HG02970 (cell line): ENCODE data around the gene TBXT.

Experiments used
- ATAC-seq: cut with Tn5 transposase; IDR thresholded peaks from one replicate; pipeline ENCODE4 v1.9.1; 2021; ENCODE audit warnings: mild to moderate bottlenecking, moderate library complexity, moderate number of reproducible peaks; ENCODE audit not compliant: unreplicated experiment, low FRiP score

The TBXT gene

GRCh38 chr6:166121726-166122125 is 45.9 kb downstream of the TBXT start:
- ATAC-seq, result no peak

GRCh38 chr6:166119116-166119911 is 48.3 kb downstream of the TBXT start:
- no peak for ATAC-seq

GRCh38 chr6:166115609-166116008 is 52.0 kb downstream of the TBXT start:
- ATAC-seq, result no peak

GRCh38 chr6:166112580-166112979 is 55.1 kb downstream of the TBXT start:
- no peak for ATAC-seq

- ATAC-seq, result no peak
Observed at GRCh38 chr6:166109608-166110007, 58.0 kb downstream of the TBXT start.
